Inferior parietal cortex (tissue), 1 donor: ENCODE results near the gene SOX6.

Experiments
- DNase-seq: peaks from one replicate; pipeline ENCODE4 v3.0.0-alpha.2; 2016; ENCODE audit errors: extremely low spot score

The SOX6 gene

GRCh38 chr11:16000065-16000464 is 356.3 kb downstream of the SOX6 start:
- no peak for DNase-seq

GRCh38 chr11:15993345-15993744 is 363.0 kb downstream of the SOX6 start:
- DNase-seq, result no peak

DNA sequence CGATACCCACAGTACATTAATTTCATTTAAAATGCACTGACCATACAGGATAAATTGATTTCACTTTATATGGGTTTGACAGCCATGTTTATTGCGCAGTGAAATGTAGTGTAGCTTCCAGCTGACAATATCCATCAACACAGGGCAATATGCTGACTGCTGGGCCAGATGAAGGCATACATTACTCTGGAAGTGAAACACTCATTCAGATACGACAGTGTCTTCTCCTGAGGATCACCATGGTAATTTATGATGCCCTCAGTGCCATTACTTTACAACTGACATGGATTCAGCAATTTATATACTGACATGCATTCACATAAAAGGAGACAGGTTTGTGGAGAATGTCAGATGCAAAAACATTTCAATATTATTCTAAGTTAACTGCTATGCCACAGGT is 365.1 kb downstream of the SOX6 start:
- no peak for DNase-seq

- DNase-seq, result no peak
Measured at GRCh38 chr11:15989685-15990084, 366.7 kb downstream of the SOX6 start.

DNA sequence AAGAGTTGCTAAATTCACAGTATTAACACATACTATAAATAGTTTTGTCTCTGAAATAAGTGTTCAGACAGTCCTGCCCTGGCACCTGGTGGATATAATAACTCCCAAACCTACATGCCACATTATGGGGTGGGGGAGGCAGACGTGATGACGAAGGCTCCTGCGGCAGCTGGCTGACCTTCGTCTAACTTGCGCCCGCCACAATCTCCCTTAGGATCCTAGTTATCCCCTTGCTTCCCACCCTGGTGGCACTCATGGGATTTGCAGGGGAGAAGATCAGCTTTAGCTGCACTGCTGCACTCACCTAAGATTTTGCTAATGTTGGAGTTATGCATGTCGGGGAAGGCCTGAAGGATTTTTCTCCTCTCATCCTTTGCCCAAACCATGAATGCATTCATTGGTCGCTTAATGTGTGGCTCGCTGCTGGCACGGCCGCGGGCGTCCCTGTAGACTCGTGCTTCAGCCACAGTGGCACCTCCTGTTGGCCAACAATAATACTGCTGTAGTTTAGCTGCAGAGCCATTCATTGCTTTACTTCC is 367.6 kb downstream of the SOX6 start:
- no peak for DNase-seq

GRCh38 chr11:15988016-15988550 is 368.3 kb downstream of the SOX6 start:
- no peak for DNase-seq

GRCh38 chr11:15987046-15987445 is 369.3 kb downstream of the SOX6 start:
- no peak for DNase-seq

- DNase-seq, result no peak
Measured at GRCh38 chr11:15985860-15986139, 370.5 kb downstream of the SOX6 start.

- no peak for DNase-seq
Measured at GRCh38 chr11:15985127-15985859, 371.1 kb downstream of the SOX6 start.

- no peak for DNase-seq
Measured at GRCh38 chr11:15981292-15981691, 375.1 kb downstream of the SOX6 start.

DNA sequence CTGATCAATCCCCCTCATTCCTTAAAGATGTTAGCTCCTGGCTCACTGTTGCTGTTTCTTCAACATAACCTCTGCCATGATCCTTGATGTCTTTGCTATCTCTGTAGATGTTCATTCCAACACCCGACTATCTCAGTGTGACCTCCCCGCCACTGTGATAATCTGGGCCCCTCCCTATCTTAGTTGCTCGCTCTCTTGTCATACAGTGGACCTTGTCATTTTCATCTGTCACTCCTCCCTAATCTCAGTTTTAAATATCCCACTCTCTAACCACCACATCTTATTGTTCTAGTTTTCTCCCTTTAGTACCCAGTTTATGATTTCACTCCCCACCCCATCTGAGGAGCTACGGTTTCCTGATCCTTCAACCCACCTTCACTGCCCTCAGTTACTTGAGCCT is 379.2 kb downstream of the SOX6 start:
- DNase-seq, result no peak

DNA sequence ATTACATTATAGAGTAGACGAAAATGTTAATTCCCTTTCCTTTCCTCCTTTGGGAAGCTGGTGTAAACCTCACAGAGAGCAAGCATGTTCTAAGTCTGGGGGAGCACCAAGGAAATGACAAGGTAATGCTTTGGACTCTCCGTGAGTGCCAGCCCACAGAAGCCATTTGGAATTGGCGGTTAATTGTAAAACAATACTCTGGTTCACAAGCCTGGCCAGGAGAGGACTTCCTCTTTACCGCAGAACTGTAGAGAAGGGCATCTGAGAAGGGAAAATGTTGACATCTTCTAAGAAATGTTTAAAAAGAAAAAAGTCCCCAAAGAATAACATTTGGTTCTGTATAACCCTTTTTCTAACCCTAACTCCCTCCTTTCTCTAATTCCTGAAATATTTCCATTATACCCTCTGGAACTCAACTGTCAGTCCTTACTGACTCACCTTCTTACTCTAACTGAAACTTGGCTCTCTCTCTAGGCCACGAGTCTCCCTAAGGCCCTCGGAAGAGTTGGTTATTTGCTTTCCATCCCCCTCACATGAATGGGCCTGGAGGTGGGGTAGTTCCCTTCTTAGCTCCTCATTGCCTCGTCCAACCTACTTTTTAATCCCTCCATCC is 379.8 kb downstream of the SOX6 start:
- no peak for DNase-seq

DNA sequence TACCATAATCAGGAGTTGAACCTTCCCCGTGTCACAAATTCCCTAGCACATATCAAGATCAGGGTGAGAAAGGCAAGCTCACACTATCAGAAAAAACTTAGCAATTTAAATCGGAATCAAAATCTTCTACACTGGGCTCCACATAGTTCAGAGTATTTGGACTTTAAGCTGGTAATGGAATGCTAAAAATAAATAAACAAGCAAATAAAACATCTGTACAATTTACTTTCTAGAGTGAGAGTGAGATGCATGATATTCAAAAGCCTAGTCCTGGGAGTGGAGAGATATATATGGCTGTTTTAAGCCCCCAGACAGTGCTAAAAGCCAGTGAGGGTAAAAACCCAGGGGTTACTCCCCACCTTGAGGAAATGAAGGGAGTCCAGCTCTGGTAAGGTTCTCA is 380.6 kb downstream of the SOX6 start:
- DNase-seq, result no peak

DNA sequence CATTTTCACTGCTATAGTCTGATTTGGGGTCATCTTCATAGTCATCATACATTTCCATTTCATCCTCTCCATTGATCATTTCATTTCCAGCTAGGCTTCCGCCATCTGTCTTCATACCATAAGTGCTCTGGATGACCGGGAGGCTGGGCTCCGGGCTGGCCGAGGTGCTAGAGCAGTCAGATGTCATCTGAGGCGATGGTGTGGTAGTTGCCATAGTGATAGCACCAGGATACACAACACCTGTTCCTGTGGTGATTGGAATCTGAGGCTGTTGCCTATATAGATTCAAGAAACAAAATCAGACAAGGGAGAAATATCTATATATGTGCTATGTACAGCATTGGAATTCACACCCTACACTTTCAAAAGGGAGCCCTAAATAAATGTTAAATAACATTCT is 383.5 kb downstream of the SOX6 start:
- DNase-seq, result no peak

DNA sequence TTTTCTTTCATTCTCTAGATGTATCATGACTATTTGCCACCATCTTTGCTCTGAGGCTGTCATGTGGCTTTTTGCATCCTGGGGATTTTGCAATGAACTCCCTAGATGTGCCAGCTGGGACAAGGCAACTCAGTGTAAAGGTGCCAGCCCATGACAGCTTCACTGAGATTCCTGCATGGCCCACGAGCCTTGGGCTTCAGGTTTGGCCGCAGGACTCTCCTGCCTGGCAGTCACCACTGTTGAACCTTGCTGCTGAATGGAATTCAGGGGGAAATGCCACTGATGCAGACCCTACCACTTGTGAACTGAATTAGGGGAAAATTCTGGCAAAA is 385.2 kb downstream of the SOX6 start:
- DNase-seq, result no peak

- DNase-seq, result no peak
Measured at GRCh38 chr11:15970506-15971214, 385.7 kb downstream of the SOX6 start.

DNA sequence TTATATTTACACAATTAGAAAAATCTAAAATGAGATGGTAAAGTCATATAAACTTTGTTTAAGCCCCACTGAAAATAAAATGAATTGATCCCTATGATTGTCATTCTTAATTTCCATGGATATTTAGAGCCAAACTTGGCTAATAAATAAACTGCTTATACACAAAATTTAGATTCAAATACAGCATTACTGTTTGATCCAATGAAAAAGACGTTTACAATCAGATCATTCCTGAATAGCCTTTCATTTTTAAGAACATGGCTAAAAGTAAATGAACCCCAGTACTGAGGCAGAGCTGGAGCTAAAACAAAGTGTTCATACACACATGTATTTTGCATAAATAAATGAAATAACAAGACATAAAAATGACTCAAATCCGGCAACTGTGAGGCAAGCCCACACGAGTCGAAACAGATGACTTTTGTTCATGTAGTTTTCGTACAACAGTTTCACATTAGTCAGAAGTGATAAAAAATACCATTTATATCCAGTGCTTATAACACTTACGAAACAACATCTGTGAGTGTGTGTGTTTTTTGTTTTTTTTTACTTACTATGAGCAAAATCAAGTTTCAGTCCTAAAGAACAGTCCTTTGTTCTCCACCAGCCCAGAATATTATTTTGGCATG is 386.5 kb downstream of the SOX6 start:
- DNase-seq, result peak; percentile 37

- peak; percentile 70 for DNase-seq
Measured at GRCh38 chr11:15969281-15969680, 387.1 kb downstream of the SOX6 start.

- peak; percentile 14 for DNase-seq
Measured at GRCh38 chr11:15968461-15969130, 387.8 kb downstream of the SOX6 start.

- DNase-seq, result no peak
Measured at GRCh38 chr11:15967966-15968365, 388.4 kb downstream of the SOX6 start.

GRCh38 chr11:15967166-15967565 is 389.2 kb downstream of the SOX6 start:
- DNase-seq, result no peak
